T-helper 22 cell (primary cell): Measurements from ENCODE around the gene ACOT8.

Experiments
- DNase-seq: peaks from one replicate; pipeline ENCODE4 v3.0.0-alpha.2; 2020; ENCODE audit warnings: low read depth

ACOT8 gene

GRCh38 chr20:45792317-45793118, 64.7 kb downstream of the ACOT8 start:
- DNase-seq, result no peak
